Measurements from ENCODE around the gene TRIM43. TPM values are rescaled to one million over a fixed set of nuclear protein-coding genes. Genes with fewer than 3 reads are reported as not detected.
"Not testable (repeated sequence)": the region's sequence is repeated elsewhere in the genome, so short reads cannot be mapped to it uniquely, and the experiment has no call there.

The TRIM43 gene
- total and polyA plus RNA-seq, 7 donors: not detected

GRCh38 chr2:95645312-95645711 lies 53.5 kb downstream of the TRIM43 start:
- H3K27me3 ChIP-seq (ENCODE audit: insufficient read depth in 3 of 3, low read length in 2 of 3); H3K9me3 ChIP-seq; DNase-seq; H3K4me1 ChIP-seq; ATAC-seq; H3K36me3 ChIP-seq (ENCODE audit: insufficient read depth in 1 of 2, low read depth in 1 of 2); H3K4me3 ChIP-seq; H3K27ac ChIP-seq; intact Hi-C loops (cut with DNase I): not testable (repeated sequence)
- no CpG with 5 or more reads among the region's 2 CpGs for WGBS, 3 donors

- H3K4me1 ChIP-seq; H3K36me3 ChIP-seq (ENCODE audit: insufficient read depth in 1 of 2, low read depth in 1 of 2); H3K9me3 ChIP-seq; H3K4me3 ChIP-seq; ATAC-seq; H3K27ac ChIP-seq; intact Hi-C loops (cut with DNase I); DNase-seq; H3K27me3 ChIP-seq (ENCODE audit: insufficient read depth in 3 of 3, low read length in 2 of 3): not testable (repeated sequence)
- no CpG with 5 or more reads among the region's 8 CpGs for WGBS, 3 donors
These were observed 54.6 kb downstream of the TRIM43 start for GRCh38 chr2:95646274-95646994.

- H3K27ac ChIP-seq; ATAC-seq; H3K27me3 ChIP-seq (ENCODE audit: insufficient read depth in 3 of 3, low read length in 2 of 3); DNase-seq; intact Hi-C loops (cut with DNase I); H3K9me3 ChIP-seq; H3K4me3 ChIP-seq; H3K4me1 ChIP-seq; H3K36me3 ChIP-seq (ENCODE audit: insufficient read depth in 1 of 2, low read depth in 1 of 2): not testable (repeated sequence)
- 28 to 45% (median 35%) methylated on average over 10 to 14 of the region's 29 CpGs for WGBS, 3 donors
These were observed 57.2 kb downstream of the TRIM43 start for GRCh38 chr2:95648894-95649544.

Other genes starting within 250 kb of the TRIM43 start
- gene FAHD2A, start 189.3 kb upstream of the TRIM43 start, total RNA-seq: 10 to 100 TPM; 21.9 to 39.0 (median 29.8) TPM
- 10 to 100 TPM; 23.0 to 29.8 (median 26.0) TPM for gene FAHD2A, start 189.3 kb upstream of the TRIM43 start, polyA plus RNA-seq
- not detected for gene TRIM43B, start 107.2 kb upstream of the TRIM43 start, total RNA-seq
- not detected for gene TRIM43B, start 107.2 kb upstream of the TRIM43 start, polyA plus RNA-seq